Lower leg skin (tissue), 4 donors: ENCODE measurements around the gene TNFRSF13B. TPM values are rescaled to one million over a fixed set of nuclear protein-coding genes. Genes with fewer than 3 reads are reported as not detected.

Experiments used
- DNase-seq, 2 donors: peaks; one replicate each; pipeline ENCODE4 v3.0.0-alpha.2; 2019; ENCODE audit warnings: low spot score in 2 of 2
- H3K4me3 ChIP-seq: fragments of 200-600 bp; sonication (generic); 2 replicates; pipeline ENCODE4 v1.5.1; 2017; ENCODE audit warnings: mild to moderate bottlenecking, low read depth; ENCODE audit not compliant: poor library complexity, severe bottlenecking
- POLR2A ChIP-seq, 2 donors: fragments of 450-650 bp; IDR thresholded peaks; one replicate each; pipeline ENCODE4 v1.6.1; 2016 to 2017; ENCODE audit warnings: antibody characterized with exemption in 2 of 2, mild to moderate bottlenecking in 1 of 2, moderate library complexity in 1 of 2
- WGBS, 2 donors: methylation state at CpG; one replicate each; pipeline ENCODE4 v1.1.5; 2018; 5-methylcytosine and 5-hydroxymethylcytosine counted together
- intact Hi-C: fragments of 100-400 bp; cut with DNase I; formaldehyde crosslinking; loops from one replicate; pipeline ENCODE4 v1.15.0; 2023; ENCODE audit warnings: low total_unique reads
- total RNA-seq, 4 donors: library from RNA; depleted of rRNA; stranded (reverse); fragments of >200 nt; gene quantifications; one replicate each; pipeline ENCODE4 v1.1.0, GENCODE V29; 2016
- TF ChIP-seq, protein P1 (sequence below), 3 donors: fragments of 450-650 bp; IDR thresholded peaks; one replicate each; pipeline ENCODE4 v1.5.1; 2016; ENCODE audit warnings: antibody characterized with exemption in 3 of 3, mild to moderate bottlenecking in 3 of 3, moderate library complexity in 2 of 3

Gene TNFRSF13B
- total RNA-seq, 4 donors from 2014 or later, result not detected

DNA sequence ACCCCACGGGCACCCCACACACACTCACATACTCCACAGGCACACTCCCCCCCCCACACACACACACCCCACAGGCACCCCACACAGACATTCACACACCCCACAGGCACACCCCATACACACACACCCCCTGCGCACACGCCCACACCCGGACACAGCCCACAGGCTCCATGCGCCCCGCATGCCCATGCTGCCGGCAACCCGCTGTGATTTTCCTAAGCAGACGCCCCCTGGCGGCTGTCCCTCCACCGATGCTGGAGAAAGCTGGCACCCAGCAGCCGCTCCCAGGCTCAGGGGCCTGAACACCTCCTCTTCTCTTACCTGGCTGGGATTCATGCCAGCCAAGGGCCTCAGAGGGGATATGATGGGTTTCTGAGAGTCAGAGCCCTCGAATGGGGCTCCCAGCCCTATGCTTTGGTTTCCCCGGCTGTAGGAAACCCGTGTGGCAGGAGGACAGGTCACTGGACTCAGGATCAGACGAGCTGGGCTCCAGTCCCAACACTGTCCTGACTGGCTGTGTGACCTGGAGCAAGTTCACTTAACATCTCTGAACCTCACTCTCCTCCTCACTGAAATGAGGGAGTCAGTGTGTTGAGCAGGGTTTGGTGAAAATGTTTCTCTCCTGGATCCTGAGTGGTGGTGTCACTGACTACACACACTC, 19.6 kb upstream of the TNFRSF13B start:
- peak; percentile 62 to 96 for DNase-seq
- 21 to 22% methylated on average over 13 to 15 of the region's 16 CpGs for WGBS, 2 donors
- H3K4me3 ChIP-seq, result no peak overlapping the region
- no peak for TF ChIP-seq POLR2A (IDR thresholded peaks at IDR 0.05)
- TF ChIP-seq, protein P1, sequence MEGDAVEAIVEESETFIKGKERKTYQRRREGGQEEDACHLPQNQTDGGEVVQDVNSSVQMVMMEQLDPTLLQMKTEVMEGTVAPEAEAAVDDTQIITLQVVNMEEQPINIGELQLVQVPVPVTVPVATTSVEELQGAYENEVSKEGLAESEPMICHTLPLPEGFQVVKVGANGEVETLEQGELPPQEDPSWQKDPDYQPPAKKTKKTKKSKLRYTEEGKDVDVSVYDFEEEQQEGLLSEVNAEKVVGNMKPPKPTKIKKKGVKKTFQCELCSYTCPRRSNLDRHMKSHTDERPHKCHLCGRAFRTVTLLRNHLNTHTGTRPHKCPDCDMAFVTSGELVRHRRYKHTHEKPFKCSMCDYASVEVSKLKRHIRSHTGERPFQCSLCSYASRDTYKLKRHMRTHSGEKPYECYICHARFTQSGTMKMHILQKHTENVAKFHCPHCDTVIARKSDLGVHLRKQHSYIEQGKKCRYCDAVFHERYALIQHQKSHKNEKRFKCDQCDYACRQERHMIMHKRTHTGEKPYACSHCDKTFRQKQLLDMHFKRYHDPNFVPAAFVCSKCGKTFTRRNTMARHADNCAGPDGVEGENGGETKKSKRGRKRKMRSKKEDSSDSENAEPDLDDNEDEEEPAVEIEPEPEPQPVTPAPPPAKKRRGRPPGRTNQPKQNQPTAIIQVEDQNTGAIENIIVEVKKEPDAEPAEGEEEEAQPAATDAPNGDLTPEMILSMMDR (IDR thresholded peaks at IDR 0.05), result peak in 1 of 3 donors; percentile 59
- intact Hi-C loops, result no loop called here

DNA sequence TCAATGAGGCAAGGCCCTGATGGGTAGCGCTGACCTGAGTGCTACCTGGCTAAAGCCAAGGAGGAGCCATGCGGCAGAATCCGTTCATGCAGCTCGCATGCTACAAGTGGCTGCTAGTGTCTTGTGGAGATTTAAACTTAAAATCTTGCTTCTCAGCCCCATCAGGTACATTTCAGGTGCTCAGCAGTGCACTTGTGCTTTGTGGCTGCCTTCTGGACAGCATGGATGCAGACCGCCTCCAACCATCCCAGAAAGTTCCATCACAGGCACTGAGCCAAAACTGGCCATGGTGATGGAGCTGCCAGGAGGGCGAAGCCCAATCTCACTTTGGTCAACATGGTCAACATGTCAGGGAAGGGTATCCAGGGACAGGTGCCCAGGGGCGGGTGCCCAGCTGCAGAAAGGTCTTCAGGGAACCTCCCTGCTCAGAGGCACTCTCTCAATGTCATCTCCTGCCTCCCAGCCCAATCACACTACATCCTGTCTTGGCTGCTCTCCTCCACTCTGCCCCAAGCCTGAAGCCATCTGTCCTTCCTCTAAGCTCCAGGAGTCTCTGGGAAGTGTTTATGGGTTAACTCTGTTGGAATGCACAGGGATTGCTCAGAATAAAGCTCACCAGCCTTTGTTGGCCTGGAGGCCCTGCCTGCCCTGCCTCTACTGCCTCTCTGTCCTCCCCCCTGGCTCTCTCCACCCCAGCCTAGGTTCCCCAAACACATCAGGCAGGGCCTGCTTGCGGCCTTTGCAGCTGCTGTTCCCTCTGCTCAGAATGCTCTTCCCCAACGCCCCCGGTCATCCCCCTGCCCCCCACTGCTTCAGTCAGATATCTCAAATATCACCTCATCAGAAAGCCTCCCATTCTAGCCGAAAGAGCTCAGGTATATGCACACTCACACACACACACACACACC, 18.3 kb upstream of the TNFRSF13B start:
- intact Hi-C loops, result no loop called here
- TF ChIP-seq, protein P1 (IDR thresholded peaks at IDR 0.05), result no peak
- no peak for TF ChIP-seq POLR2A (IDR thresholded peaks at IDR 0.05)
- 91% methylated on average over 10 to 11 of the region's 11 CpGs for WGBS, 2 donors
- DNase-seq, result peak in 1 of 2 donors; percentile 82
- H3K4me3 ChIP-seq, result no peak overlapping the region

DNA sequence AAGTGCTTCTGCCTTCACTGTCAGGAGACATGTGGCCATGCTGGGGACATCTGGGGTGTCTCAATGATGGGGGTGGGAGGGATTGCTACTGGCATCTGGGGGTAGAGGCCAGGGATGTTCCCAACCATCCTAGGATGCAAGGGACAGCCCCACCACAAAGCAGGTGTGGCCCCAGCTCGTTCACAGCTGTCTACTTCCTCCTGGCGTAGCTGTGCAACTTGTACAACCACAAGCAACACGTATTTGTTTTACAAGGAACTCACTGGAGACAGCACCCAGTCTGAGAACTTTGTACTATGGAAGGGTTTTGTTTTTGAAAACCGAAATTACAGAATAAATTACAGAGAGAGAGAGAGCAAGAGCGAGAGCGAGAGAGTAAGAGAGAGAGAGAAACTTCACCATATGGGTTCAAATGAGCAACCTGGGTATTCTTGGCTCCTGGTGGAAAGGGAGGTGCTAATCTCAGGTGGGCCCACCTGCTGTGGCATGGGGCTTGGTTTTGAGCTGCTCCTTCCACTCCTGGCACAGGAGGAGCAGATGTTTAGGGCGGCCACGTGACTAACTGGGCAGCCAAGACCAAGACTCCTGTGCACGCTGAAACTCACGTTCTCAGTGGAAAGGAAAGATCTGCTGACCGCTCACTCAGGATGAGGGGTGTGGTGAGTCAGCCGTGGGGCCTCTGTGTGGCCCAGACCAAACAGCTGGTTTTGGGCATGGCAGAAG, 17.5 kb upstream of the TNFRSF13B start:
- peak in 1 of 2 donors; percentile 72 for DNase-seq
- intact Hi-C loops, result no loop called here
- no peak overlapping the region for H3K4me3 ChIP-seq
- TF ChIP-seq, protein P1 (IDR thresholded peaks at IDR 0.05), result no peak
- no peak for TF ChIP-seq POLR2A (IDR thresholded peaks at IDR 0.05)
- 76% methylated on average over 12 of the region's 12 CpGs for WGBS, 2 donors

DNA sequence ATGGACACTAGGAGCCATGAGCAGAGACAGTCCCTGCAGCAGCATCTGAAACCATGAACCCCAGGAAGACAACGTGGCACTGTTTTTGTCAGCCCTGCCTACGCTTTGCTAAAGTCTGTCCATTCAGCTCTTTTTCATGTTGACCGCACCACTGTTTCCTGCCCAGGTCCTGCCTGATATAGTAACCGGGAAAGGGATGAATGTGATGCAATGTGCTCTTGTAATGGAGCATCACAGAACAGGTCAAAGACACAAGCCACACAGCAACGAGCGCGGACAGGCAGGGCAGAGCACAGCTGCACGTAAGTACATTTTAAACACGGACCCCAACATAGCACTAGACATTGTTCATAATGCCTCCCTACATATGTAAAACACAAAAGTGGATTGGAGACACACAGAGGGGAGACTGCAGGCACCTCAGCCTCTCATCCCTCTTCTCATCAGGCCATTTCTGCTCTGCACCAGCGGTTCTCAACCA, 16.9 kb upstream of the TNFRSF13B start:
- 75 to 83% methylated on average over 10 of the region's 10 CpGs for WGBS, 2 donors
- peak in 1 of 2 donors; percentile 80 for DNase-seq
- no peak for TF ChIP-seq POLR2A (IDR thresholded peaks at IDR 0.05)
- TF ChIP-seq, protein P1 (IDR thresholded peaks at IDR 0.05), result no peak
- intact Hi-C loops, result no loop called here
- H3K4me3 ChIP-seq, result no peak overlapping the region

DNA sequence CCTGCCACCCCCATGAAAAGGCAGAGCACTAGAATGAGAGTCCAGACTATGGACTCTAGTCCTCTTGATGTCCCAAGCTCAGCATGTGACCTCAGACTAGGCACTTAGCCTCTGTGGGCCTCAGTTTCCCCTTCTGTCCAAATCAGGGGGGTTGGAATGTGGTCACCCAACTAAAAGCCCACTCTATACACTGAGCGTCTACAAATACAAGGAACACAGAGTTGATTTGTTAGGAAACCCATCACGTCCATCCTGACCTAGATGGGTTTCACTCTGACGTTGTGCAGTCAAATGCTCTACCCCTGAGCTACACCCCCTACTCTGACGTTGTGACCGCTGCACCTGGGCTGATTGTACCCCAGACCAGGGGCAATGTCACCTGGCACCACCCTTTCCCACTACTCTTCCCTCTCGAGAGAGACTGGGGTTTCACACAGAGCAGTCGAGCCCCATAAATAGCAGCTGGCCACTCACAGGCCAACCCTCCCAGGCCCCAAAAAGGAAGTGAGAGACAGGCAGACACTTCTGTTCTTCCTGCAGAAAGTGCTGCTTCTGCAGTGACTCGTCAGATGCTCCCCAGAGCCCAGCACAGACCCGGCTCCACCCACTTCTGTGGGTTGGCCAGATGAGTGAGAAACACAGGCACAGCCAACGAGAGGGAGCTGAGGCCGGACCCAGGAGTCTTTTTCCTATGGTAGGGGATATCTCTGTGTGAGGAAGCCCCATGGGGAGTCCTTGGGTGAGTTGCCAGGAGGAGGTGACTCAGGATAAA, 16.1 kb upstream of the TNFRSF13B start:
- intact Hi-C loops, result no loop called here
- TF ChIP-seq POLR2A (IDR thresholded peaks at IDR 0.05), result no peak
- TF ChIP-seq, protein P1 (IDR thresholded peaks at IDR 0.05), result no peak
- DNase-seq, result peak; percentile 66 to 92
- H3K4me3 ChIP-seq, result no peak overlapping the region
- 39 to 48% methylated on average over 11 of the region's 11 CpGs for WGBS, 2 donors
